Head of caudate nucleus (tissue), 42 donors: Measurements from ENCODE around the gene MBD2.

Experiments used
- DNase-seq, 42 donors: peaks; one replicate each; pipeline versions ENCODE4 v3.0.0 to v3.0.0-alpha.2; 2020 to 2021; ENCODE audit warnings: mixed read lengths in 7 of 42
- intact Hi-C: fragments of 100-400 bp; cut with DNase I; formaldehyde crosslinking; loops from one replicate; pipeline ENCODE4 v1.15.0; 2022

The MBD2 gene

DNA sequence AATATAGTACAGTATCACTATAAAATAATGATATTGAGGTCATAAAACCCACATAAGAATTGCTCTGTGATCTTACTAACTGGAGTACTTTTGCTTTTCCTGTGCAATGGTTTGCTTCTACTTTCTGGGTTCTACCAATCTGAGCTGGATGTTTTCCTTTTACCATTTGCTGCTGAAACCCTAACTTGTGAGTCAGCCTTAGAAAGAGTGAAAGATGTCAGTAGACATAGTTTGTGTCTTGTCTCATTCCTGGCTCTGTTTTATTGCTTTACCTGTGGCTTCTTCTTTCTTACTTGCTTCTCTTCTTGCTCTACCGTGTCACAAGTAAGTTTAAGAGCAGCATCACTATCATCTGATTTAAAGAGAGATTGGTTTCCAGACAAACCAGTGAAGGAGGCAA lies 61.0 kb downstream of the MBD2 start:
- intact Hi-C loops, result no loop called here
- DNase-seq, result no peak

DNA sequence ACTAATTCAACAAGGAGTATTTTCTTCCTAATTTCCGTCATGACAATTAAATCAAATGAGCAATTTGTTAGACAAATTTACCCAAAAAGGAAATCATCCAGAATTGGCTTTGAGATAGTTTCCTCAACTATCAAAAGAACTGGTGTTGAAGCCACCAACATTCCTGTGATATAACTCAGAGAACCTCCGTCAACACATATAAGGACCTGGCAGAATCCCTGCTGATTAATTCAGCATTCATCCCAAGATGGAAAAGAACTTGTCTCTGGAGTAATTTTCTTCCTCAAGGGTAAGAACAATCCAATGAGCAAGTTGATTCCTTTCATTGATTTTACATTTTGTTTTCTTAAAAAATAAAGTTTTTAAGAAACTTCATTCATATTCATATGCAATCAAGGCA lies 62.0 kb downstream of the MBD2 start:
- DNase-seq, result no peak
- intact Hi-C loops, result no loop called here

DNA sequence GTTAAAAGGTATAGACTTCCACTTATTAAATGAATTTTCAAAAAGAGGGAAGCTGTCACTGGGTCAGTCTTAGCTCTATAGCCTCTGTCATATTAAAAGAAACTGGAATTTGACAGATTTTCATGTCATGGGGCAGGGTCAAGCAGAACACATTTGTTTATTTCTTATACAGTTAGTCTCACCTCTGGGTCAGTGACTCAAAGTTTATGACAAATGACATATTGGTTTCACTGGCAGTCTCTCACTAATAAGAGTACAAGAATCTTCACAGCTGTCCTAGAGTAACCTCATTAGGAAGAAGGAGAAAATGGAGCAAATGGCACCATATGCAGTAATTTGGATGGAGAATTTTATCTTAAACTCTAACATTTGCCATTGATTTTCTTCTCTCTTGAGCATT lies 63.2 kb downstream of the MBD2 start:
- intact Hi-C loops, result no loop called here
- no peak for DNase-seq

GRCh38 chr18:54159906-54160305 lies 64.6 kb downstream of the MBD2 start:
- intact Hi-C loops, result no loop called here
- DNase-seq, result no peak

GRCh38 chr18:54157646-54158385 lies 66.7 kb downstream of the MBD2 start:
- intact Hi-C loops, result no loop called here
- no peak for DNase-seq

GRCh38 chr18:54155412-54155811 lies 69.1 kb downstream of the MBD2 start:
- intact Hi-C loops, result no loop called here
- no peak for DNase-seq

GRCh38 chr18:54154231-54154630 lies 70.2 kb downstream of the MBD2 start:
- intact Hi-C loops, result no loop called here
- DNase-seq, result no peak

GRCh38 chr18:54151376-54151775 lies 73.1 kb downstream of the MBD2 start:
- intact Hi-C loops, result no loop called here
- no peak for DNase-seq

GRCh38 chr18:54150226-54150625 lies 74.2 kb downstream of the MBD2 start:
- intact Hi-C loops, result no loop called here

GRCh38 chr18:54149078-54149697 lies 75.3 kb downstream of the MBD2 start:
- DNase-seq, result peak in 33 of 42 donors; percentile 12 to 79 (median 48)
- intact Hi-C loops, result no loop called here

More at GRCh38 chr18:54150226-54150625, 74.2 kb downstream of the MBD2 start:
- no peak for DNase-seq

DNA sequence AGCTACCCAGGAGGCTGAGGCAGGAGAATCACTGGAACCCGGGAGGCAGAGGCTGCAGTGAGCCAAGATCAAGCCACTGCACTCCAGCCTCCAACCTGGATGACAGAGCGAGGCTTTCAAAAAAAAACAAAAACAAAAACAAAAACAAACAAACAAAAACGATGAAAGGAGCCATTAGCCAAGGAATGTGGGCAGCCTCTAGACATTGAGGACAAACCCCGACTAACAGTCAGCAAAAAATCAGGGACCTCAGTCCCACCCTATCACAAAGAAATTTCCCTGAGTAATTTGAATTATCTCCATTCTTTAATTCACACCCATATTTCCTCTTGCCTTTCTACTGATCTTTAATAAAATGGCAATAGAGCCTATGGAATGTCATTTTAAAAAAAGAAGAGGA lies 75.8 kb downstream of the MBD2 start:
- no peak for DNase-seq
- intact Hi-C loops, result no loop called here

DNA sequence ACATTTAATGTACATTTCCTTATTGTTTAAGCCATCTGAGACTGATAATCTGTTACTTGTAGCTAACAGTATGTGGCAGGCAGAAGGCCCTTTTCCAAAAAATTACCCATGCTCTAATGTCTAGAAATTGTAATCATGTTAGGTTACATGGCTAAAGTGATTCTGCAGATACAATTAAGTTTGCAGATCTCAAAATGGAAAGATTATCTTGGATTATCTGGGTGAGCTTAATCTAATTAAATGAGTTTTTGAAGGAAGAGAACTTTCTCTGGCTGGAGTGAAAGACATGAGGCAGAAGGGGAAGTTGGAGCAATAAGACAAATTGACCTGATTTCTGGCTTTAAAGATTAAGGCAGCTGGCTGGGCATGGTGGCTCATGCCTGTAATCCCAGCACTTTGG lies 76.3 kb downstream of the MBD2 start:
- intact Hi-C loops, result no loop called here
- no peak for DNase-seq

- intact Hi-C loops, result no loop called here
- no peak for DNase-seq
Measured at GRCh38 chr18:54147439-54147838, 77.0 kb downstream of the MBD2 start.

DNA sequence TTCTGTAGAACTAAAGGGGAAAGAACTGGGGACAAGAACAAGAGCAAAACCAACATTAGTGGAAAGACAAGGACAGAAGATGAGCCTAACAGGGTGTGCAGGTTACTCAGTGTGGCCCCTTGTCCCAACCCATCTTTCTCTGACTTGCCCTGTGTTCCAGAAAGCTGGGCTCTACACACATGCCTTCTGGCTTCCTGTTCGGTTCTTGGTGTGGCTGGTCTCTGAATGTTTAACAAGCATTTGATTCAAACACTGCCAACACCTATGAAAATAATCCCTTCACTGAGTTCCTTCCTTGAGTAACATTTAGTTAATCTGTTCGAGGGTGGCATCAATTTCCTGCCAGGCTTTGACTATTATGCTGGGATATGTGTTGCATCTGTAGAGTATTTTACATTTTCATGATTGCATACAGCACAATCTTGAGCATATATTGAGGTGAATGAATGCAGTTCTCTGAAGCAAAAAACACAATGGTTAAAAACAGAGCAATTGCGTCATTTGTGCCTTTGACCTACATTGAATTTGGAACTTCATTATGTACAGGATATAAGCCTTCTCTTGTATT lies 83.3 kb downstream of the MBD2 start:
- DNase-seq, result no peak
- intact Hi-C loops, result no loop called here

GRCh38 chr18:54140641-54141040 lies 83.8 kb downstream of the MBD2 start:
- DNase-seq, result no peak
- intact Hi-C loops, result no loop called here

GRCh38 chr18:54135216-54135615 lies 89.3 kb downstream of the MBD2 start:
- intact Hi-C loops, result no loop called here
- DNase-seq, result no peak

DNA sequence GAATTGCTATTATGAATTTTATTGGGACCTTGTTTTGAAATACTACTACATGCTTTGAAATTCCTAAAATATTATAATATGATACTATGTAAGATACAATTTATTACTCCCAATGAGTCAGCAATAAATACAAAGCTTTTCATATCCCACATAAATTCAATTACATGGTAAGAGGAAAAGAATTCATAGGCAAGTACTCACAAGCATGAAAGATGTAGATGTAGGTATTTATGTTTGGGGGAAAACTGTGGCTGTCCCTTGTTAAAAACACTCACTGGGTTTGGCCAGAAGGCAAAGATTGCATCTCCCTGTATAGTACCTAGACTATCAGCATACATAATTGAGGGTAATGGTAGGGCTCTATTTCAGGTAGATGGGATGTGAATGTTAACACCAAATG lies 90.4 kb downstream of the MBD2 start:
- DNase-seq, result no peak
- intact Hi-C loops, result no loop called here

GRCh38 chr18:54130631-54131030 lies 93.8 kb downstream of the MBD2 start:
- no peak for DNase-seq
- intact Hi-C loops, result no loop called here

DNA sequence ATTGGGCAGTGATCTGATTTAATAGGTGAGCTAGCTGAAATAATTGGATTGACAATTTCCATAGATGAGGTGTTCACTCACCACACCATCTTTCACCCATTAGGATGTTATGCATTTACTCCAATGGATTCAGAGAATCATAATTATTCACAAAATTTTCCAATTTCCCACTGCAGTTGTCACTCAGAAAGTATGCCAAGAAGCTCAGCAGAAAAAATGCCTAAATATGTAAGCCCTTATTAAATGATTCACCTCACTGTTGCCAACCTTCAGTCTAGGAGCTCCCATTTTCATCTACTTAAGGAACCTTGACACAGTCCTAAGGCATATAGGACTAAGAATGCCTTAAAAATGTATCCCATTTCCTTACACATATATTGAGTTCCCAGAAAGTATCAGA lies 94.3 kb downstream of the MBD2 start:
- DNase-seq, result no peak
- intact Hi-C loops, result no loop called here

DNA sequence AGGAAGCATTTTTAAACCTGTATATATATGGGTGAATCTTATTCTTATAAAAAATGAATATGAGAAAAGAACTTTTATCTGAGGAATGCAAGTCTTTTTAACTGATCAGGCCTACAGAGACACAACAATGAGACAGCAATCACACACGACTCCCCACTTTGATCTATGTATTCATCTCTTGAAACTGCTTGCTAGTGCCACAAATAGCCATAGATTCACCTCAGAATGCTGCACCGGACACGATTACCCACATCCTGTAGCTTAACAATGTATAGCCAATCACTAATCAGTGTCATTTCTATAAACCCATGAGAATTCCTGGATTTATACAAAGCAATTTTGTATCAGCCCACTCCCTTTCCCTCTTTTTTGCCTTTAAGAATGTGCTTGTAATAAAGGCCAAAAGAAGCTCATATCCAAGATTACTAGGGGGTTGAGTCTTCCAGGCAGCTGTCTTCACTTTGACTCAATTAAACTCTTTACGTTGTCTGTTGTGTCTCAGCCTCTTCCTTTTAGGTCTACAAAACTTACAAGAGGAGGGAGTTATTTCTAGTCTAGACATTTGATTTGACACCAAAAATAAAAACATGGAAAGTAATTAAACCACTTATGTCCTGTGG lies 94.9 kb downstream of the MBD2 start:
- no peak for DNase-seq
- intact Hi-C loops, result loop anchor here (10.0 kb wide), 1 partner anchor 435 kb away; no protein-coding TSS in a partner anchor
